ENCODE data around the gene FAM193A.

DNA sequence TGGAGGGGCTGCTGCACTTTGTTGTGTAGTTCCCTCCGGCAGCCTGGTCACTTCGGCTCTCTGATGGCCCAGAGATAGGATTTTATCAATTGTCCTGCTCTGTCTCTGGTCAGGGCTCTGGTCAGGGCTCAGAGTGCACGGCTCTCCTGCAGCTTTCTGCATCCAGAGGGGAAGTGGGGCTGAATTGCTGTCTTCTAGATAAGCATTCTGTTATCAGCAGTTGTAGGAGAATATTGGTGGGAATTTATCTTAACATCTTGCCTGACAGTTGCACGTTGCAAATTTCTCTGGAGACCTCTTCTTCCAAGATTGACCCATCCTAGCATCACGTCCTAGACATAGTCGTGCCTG is 62.8 kb downstream of the FAM193A start:
- TF ChIP-seq, protein P1, sequence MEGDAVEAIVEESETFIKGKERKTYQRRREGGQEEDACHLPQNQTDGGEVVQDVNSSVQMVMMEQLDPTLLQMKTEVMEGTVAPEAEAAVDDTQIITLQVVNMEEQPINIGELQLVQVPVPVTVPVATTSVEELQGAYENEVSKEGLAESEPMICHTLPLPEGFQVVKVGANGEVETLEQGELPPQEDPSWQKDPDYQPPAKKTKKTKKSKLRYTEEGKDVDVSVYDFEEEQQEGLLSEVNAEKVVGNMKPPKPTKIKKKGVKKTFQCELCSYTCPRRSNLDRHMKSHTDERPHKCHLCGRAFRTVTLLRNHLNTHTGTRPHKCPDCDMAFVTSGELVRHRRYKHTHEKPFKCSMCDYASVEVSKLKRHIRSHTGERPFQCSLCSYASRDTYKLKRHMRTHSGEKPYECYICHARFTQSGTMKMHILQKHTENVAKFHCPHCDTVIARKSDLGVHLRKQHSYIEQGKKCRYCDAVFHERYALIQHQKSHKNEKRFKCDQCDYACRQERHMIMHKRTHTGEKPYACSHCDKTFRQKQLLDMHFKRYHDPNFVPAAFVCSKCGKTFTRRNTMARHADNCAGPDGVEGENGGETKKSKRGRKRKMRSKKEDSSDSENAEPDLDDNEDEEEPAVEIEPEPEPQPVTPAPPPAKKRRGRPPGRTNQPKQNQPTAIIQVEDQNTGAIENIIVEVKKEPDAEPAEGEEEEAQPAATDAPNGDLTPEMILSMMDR (IDR thresholded peaks at IDR 0.05): no peak
- TF ChIP-seq POLR2A (IDR thresholded peaks at IDR 0.05): no peak

Data from adrenal gland (tissue), 5 donors.